ENCODE measurements around the gene FAM180B.
A peak's percentile ranks its signal among the peaks of the same experiment; 100 is the strongest.
"Not testable (repeated sequence)": the region's sequence is repeated elsewhere in the genome, so short reads cannot be mapped to it uniquely, and the experiment has no call there.

The FAM180B gene

GRCh38 chr11:47586098-47586855 is at the start of gene FAM180B:
FAM180B (plus strand) TSS chr11:47586678; CDS start chr11:47586769, 91 bp downstream.
- peak; percentile 46 for DNase-seq (ENCODE audit: low read depth)

- DNase-seq (ENCODE audit: low read depth), result no peak
Observed at GRCh38 chr11:47536915-47537314, 49.6 kb upstream of the FAM180B start.

GRCh38 chr11:47538741-47539565 is 47.5 kb upstream of the FAM180B start:
- DNase-seq (ENCODE audit: low read depth), result no peak

GRCh38 chr11:47539681-47540039 is 46.8 kb upstream of the FAM180B start:
- no peak for DNase-seq (ENCODE audit: low read depth)

GRCh38 chr11:47541070-47541469 is 45.4 kb upstream of the FAM180B start:
- no peak for DNase-seq (ENCODE audit: low read depth)

GRCh38 chr11:47545298-47545697 is 41.2 kb upstream of the FAM180B start:
- no peak for DNase-seq (ENCODE audit: low read depth)

- not testable (repeated sequence) for DNase-seq (ENCODE audit: low read depth)
Observed at GRCh38 chr11:47546274-47546673, 40.2 kb upstream of the FAM180B start.

GRCh38 chr11:47550288-47551047 is 36.0 kb upstream of the FAM180B start:
- no peak for DNase-seq (ENCODE audit: low read depth)

- no peak for DNase-seq (ENCODE audit: low read depth)
Observed at GRCh38 chr11:47551086-47551485, 35.4 kb upstream of the FAM180B start.

- no peak for DNase-seq (ENCODE audit: low read depth)
Observed at GRCh38 chr11:47552056-47552565, 34.4 kb upstream of the FAM180B start.

GRCh38 chr11:47552566-47553405 is 33.7 kb upstream of the FAM180B start, which contains the start of gene CELF1:
CELF1 (minus strand) TSS chr11:47553132; CDS start chr11:47499523, 53,609 bp downstream.
- peak; percentile 76 for DNase-seq (ENCODE audit: low read depth)

GRCh38 chr11:47553406-47553743 is 33.1 kb upstream of the FAM180B start:
- no peak for DNase-seq (ENCODE audit: low read depth)

- DNase-seq (ENCODE audit: low read depth), result not testable (repeated sequence)
Observed at GRCh38 chr11:47557004-47557403, 29.5 kb upstream of the FAM180B start.

- DNase-seq (ENCODE audit: low read depth), result no peak
Observed at GRCh38 chr11:47558695-47559094, 27.8 kb upstream of the FAM180B start.

GRCh38 chr11:47560426-47560825 is 26.1 kb upstream of the FAM180B start:
- no peak for DNase-seq (ENCODE audit: low read depth)

- not testable (repeated sequence) for DNase-seq (ENCODE audit: low read depth)
Observed at GRCh38 chr11:47562393-47562792, 24.1 kb upstream of the FAM180B start.

GRCh38 chr11:47564366-47564765 is 22.1 kb upstream of the FAM180B start:
- not testable (repeated sequence) for DNase-seq (ENCODE audit: low read depth)

GRCh38 chr11:47564933-47565339 is 21.5 kb upstream of the FAM180B start:
- no peak for DNase-seq (ENCODE audit: low read depth)

GRCh38 chr11:47565340-47566148 is 20.9 kb upstream of the FAM180B start, which contains the start of gene PTPMT1:
PTPMT1 (plus strand) TSS chr11:47565599; CDS start chr11:47565623, 24 bp downstream.
- DNase-seq (ENCODE audit: low read depth), result no peak

GRCh38 chr11:47566149-47566698 is 20.3 kb upstream of the FAM180B start:
- DNase-seq (ENCODE audit: low read depth), result no peak

Measured in fibroblast of the conjunctiva (primary cell).